Colonic mucosa (tissue), 4 donors: ENCODE data around the gene ARHGAP4. TPM values are rescaled to one million over a fixed set of nuclear protein-coding genes. Genes with fewer than 3 reads are reported as not detected.

Experiments used
- DNase-seq: peaks from one replicate; pipeline ENCODE4 v3.0.0-alpha.2; 2020
- H3K27ac ChIP-seq: fragments of 200-600 bp; one replicate; pipeline ENCODE4 v1.8.0; 2021
- H3K27me3 ChIP-seq: fragments of 200-600 bp; one replicate; pipeline ENCODE4 v1.8.0; 2021
- H3K36me3 ChIP-seq: fragments of 200-600 bp; one replicate; pipeline ENCODE4 v1.8.0; 2021
- H3K4me1 ChIP-seq: fragments of 200-600 bp; one replicate; pipeline ENCODE4 v1.8.0; 2021; ENCODE audit warnings: mild to moderate bottlenecking
- H3K4me3 ChIP-seq: fragments of 200-600 bp; one replicate; pipeline ENCODE4 v1.8.0; 2021
- H3K9ac ChIP-seq, 2 donors: one replicate each; pipeline ENCODE4 v1.7.0; 2013; ENCODE audit warnings: control low read depth in 2 of 2, low read depth in 2 of 2, low read length in 2 of 2
- H3K9me3 ChIP-seq: fragments of 200-600 bp; one replicate; pipeline ENCODE4 v1.8.0; 2021
- intact Hi-C: fragments of 100-400 bp; cut with DNase I; formaldehyde crosslinking; loops from one replicate; pipeline ENCODE4 v1.14.1; 2022
- total RNA-seq, 2 donors: library from RNA; stranded (reverse); fragmentation: NEBNext Ultra II Directional in 1 of 2; extraction: Animal tissue kit (Norgen Biotek cat#: 25700) in 1 of 2; gene quantifications; one replicate each; pipeline ENCODE4 v1.2.1, GENCODE V29; 2021
- TF ChIP-seq, protein P1 (sequence below): fragments of 200-600 bp; IDR thresholded peaks from one replicate; pipeline ENCODE4 v1.8.0; 2022; ENCODE audit warnings: antibody characterized with exemption, mild to moderate bottlenecking
- donor health status: healthy.
- donor health status: DM: no; HTN: no; CAD: no.
- donor health status: DM: no; HTN: no; CAD: no.

The ARHGAP4 gene
- total RNA-seq, 2 donors from 2014 or later, result 19.9 to 30.0 TPM

DNA sequence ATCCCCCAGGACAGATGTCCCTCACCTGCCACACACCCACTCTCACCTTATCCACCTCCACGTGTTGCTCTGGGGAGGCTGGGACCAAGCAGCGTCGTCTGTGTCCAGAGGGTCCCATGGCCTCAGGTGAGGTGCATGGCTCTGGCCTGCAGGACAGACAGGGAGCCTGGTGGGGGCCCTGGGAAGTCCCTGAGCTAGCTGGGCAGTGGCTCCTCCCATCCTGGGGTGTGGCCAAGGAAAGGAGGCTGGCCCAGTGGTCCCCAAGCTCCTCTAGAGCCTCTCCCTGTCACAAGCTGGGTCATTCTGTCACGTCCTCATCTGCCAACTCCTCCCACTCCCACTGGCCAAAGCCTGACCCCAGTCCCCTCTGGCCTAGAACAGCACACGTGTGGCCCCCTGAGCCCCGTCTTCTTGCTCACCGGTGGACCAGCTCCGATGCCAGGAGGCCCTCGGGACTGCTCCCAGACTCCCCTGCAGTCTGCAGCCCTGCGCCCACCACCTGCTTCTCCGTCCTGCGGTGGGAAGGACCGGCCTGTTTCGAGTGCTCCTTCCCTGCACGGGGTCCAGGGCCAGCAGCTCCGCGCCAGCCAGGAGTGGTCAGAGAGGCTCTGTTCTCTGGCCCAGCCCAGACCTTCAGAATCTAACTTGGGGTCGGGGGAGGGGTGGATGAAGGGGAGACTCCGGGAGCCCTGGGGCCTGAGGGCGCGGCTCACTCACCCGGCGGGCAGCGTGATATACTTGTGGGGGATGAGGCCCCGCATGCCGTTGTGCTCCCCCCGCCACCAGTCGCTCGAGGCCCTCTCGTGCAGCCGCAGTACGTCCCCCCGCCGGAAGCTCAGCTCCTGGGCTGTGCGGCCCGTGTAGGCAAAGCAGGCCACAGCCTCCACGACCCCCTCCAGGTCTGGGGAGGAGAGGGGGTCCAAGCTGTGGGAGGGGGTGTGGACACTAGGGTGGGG is 16.8 kb downstream of the ARHGAP4 start:
- TF ChIP-seq, protein P1, sequence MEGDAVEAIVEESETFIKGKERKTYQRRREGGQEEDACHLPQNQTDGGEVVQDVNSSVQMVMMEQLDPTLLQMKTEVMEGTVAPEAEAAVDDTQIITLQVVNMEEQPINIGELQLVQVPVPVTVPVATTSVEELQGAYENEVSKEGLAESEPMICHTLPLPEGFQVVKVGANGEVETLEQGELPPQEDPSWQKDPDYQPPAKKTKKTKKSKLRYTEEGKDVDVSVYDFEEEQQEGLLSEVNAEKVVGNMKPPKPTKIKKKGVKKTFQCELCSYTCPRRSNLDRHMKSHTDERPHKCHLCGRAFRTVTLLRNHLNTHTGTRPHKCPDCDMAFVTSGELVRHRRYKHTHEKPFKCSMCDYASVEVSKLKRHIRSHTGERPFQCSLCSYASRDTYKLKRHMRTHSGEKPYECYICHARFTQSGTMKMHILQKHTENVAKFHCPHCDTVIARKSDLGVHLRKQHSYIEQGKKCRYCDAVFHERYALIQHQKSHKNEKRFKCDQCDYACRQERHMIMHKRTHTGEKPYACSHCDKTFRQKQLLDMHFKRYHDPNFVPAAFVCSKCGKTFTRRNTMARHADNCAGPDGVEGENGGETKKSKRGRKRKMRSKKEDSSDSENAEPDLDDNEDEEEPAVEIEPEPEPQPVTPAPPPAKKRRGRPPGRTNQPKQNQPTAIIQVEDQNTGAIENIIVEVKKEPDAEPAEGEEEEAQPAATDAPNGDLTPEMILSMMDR, result no peak
- no peak for DNase-seq
- intact Hi-C loops, result no loop called here

DNA sequence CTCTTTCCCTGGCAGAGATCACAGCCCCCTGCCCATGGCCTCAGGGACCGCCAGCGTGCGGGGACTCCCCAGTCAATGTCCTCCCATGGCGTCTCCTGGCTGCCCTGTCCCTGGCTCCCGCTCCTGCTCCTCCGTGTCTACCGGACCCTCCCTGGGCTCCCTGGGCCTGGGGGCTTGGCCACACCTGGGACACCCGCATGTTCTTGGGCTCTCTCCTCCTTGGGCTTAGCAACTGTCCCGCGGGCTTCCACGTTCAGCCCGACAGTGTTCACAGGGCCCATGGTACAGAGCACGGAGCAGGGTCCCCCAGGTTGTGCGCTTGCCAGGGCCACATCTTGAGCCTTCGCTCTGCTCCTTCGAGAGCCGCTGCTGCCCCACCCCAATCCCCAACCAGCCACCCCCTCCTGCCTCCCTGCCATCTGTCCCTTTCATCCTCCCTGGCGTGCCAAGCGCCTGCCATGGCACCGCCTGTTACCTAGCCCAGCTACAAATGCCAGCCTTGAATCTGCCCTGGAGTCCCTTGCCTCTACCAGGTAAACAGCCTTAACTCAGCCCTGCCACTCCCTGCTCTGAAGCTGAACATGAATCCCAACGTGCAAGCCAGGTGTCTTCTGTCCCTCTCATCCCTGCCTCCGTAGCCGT is 17.7 kb downstream of the ARHGAP4 start:
- no peaks in the 10 kb centered on the region for H3K27me3 ChIP-seq
- H3K9me3 ChIP-seq, result no peaks in the 10 kb centered on the region
- no peaks in the 10 kb centered on the region for H3K4me1 ChIP-seq
- intact Hi-C loops, result no loop called here
- no peak for DNase-seq
- TF ChIP-seq, protein P1, result no peak
- H3K4me3 ChIP-seq, result no peak overlapping the region
- H3K9ac ChIP-seq, result no peak overlapping the region
- H3K36me3 ChIP-seq, result no peaks in the 10 kb centered on the region
- H3K27ac ChIP-seq, result no peak overlapping the region

More for the DNA sequence above, 16.8 kb downstream of the ARHGAP4 start:
- Histone ChIP-seq H3K9me3 (no peaks in the 10 kb centered on the region), H3K36me3 (no peaks in the 10 kb centered on the region), H3K27ac (no peak overlapping the region), H3K27me3 (no peaks in the 10 kb centered on the region), H3K4me1 (no peaks in the 10 kb centered on the region), H3K4me3 (no peak overlapping the region), H3K9ac (no peak overlapping the region)

DNA sequence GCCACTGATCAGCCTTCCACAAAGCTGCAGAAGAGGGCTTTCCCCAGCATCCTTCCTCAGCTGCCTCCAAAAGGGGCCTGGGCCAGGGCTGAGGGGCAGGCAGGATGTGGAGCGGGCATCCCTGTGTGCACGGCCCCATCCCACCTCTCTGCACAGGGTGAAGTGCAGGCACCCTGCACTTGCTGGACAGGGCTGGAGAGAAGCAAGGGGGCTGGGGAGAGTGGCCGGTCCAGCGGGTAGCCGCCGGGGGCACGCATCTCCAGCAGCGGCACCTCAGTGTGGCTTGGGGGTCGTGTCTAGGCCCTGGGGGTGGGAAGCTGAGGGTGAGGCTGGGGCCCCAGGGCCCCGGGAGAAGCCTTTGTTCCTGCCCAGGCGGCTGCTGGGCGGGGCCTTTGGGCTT is 18.6 kb downstream of the ARHGAP4 start:
- H3K9me3 ChIP-seq, result no peaks in the 10 kb centered on the region
- H3K9ac ChIP-seq, result no peak overlapping the region
- no peaks in the 10 kb centered on the region for H3K27me3 ChIP-seq
- intact Hi-C loops, result no loop called here
- no peak for DNase-seq
- no peak overlapping the region for H3K27ac ChIP-seq
- H3K4me3 ChIP-seq, result no peak overlapping the region
- no peaks in the 10 kb centered on the region for H3K4me1 ChIP-seq
- H3K36me3 ChIP-seq, result no peaks in the 10 kb centered on the region
- TF ChIP-seq, protein P1, result no peak

DNA sequence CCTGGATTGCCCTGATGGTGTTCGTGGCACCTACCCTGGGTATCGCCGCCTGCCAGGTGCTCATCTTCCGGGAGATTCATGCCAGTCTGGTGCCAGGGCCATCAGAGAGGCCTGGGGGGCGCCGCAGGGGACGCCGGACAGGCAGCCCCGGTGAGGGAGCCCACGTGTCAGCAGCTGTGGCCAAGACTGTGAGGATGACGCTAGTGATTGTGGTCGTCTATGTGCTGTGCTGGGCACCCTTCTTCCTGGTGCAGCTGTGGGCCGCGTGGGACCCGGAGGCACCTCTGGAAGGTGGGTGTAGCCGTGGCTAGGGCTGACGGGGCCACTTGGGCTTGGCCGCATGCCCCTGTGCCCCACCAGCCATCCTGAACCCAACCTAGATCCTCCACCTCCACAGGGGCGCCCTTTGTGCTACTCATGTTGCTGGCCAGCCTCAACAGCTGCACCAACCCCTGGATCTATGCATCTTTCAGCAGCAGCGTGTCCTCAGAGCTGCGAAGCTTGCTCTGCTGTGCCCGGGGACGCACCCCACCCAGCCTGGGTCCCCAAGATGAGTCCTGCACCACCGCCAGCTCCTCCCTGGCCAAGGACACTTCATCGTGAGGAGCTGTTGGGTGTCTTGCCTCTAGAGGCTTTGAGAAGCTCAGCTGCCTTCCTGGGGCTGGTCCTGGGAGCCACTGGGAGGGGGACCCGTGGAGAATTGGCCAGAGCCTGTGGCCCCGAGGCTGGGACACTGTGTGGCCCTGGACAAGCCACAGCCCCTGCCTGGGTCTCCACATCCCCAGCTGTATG is 19.7 kb downstream of the ARHGAP4 start:
- DNase-seq, result no peak
- Histone ChIP-seq H3K9ac (no peak overlapping the region), H3K4me3 (no peak overlapping the region), H3K4me1 (no peaks in the 10 kb centered on the region), H3K27ac (no peak overlapping the region), H3K27me3 (no peaks in the 10 kb centered on the region), H3K36me3 (no peaks in the 10 kb centered on the region), H3K9me3 (no peaks in the 10 kb centered on the region)
- intact Hi-C loops, result no loop called here
- TF ChIP-seq, protein P1, result no peak

DNA sequence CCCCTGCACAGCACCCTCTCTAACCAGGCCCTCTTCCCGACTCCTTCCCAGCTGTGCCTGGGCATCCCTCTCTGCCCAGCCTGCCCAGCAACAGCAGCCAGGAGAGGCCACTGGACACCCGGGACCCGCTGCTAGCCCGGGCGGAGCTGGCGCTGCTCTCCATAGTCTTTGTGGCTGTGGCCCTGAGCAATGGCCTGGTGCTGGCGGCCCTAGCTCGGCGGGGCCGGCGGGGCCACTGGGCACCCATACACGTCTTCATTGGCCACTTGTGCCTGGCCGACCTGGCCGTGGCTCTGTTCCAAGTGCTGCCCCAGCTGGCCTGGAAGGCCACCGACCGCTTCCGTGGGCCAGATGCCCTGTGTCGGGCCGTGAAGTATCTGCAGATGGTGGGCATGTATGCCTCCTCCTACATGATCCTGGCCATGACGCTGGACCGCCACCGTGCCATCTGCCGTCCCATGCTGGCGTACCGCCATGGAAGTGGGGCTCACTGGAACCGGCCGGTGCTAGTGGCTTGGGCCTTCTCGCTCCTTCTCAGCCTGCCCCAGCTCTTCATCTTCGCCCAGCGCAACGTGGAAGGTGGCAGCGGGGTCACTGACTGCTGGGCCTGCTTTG is 20.5 kb downstream of the ARHGAP4 start:
- no peaks in the 10 kb centered on the region for H3K27me3 ChIP-seq
- H3K9me3 ChIP-seq, result no peaks in the 10 kb centered on the region
- no peak overlapping the region for H3K27ac ChIP-seq
- H3K4me3 ChIP-seq, result no peak overlapping the region
- DNase-seq, result no peak
- no peaks in the 10 kb centered on the region for H3K4me1 ChIP-seq
- TF ChIP-seq, protein P1, result no peak
- no peaks in the 10 kb centered on the region for H3K36me3 ChIP-seq
- intact Hi-C loops, result no loop called here
- no peak overlapping the region for H3K9ac ChIP-seq
